ENCODE data around the gene TOMM40. TPM values are rescaled to one million over a fixed set of nuclear protein-coding genes. Genes with fewer than 3 reads are reported as not detected.
"Not testable (repeated sequence)": the region's sequence is repeated elsewhere in the genome, so short reads cannot be mapped to it uniquely, and the experiment has no call there.

TOMM40 gene
- total and polyA plus RNA-seq, 2 of the 13 experiments (the other 11 are each of a cell fraction or from before 2014, with no cell fraction given): 72.0 to 110 TPM

DNA sequence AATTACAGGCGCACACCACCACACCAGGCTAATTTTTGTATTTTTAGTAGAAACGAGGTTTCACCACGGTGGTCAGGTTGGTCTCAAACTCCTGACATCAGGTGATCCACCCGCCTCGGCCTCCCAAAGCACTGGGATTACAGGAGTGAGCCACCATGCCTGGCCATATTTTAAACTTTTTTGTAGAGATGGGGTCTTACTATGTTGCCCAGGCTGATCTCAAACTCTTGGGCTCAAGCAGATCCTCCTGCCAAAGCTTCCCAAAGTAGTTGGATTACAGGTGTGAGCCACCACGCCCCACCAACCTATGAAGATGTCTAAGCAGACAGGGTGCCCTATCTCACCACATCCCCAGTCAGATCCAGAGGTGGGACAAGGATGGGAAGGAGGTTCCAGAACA, 20.8 kb downstream of the TOMM40 start:
- Histone ChIP-seq H3K27ac (ENCODE audit: extremely low read length, insufficient read depth, low read length) (peak overlapping the region; percentile 8), H3K36me3 (replicated peaks in 1 of 2; ENCODE audit: control insufficient read depth in 1 of 2, insufficient read depth in 2 of 2, low read length in 2 of 2) (peaks cover 5 to 21% of the 10 kb centered on the region in 2 experiments), H3K79me2 (ENCODE audit: insufficient read depth, low read length) (peaks cover 26% of the 10 kb centered on the region), H3K4me1 (ENCODE audit: insufficient read depth, low read length) (peaks cover 70% of the 10 kb centered on the region)
- not testable (repeated sequence) for H2AFZ ChIP-seq (ENCODE audit: low read length); H3K4me2 ChIP-seq (ENCODE audit: low read depth, low read length); FAIRE-seq; ATAC-seq; H3K9me3 ChIP-seq (ENCODE audit: low read length); H4K20me1 ChIP-seq (ENCODE audit: insufficient read depth, low read length); H3K9ac ChIP-seq (ENCODE audit: insufficient read depth, low read depth, low read length); H3K27me3 ChIP-seq (ENCODE audit: control insufficient read depth in 1 of 2, insufficient read depth in 2 of 2, low read length in 2 of 2); DNase-seq (ENCODE audit: low spot score); BruUV-seq (replicated peaks); H3K4me3 ChIP-seq (replicated peaks in 1 of 3; ENCODE audit: insufficient read depth in 1 of 3, low read depth in 2 of 3, low read length in 3 of 3)
- 92% methylated on average over 6 of the region's 6 CpGs for WGBS (ENCODE audit: low lambda C conversion rate)
- intact Hi-C loops (cut with micrococcal nuclease; ENCODE audit: unreplicated experiment): loop anchor here (1.0 kb wide), 1 partner anchor 39 kb away; no protein-coding TSS in a partner anchor
- POLR2A ChIA-PET: interaction anchor here (0.9 to 14.7 kb wide), 11 partner anchors 10 to 45 kb away, joined by 4 to 317 read pairs (median 15); partner anchors contain the start of genes APOC2, CLPTM1 and TOMM40
- TF ChIP-seq ZNF441 (CRISPR knock-in tag; IDR thresholded peaks at IDR 0.05; ENCODE audit: borderline replicate concordance) (0 out of 2 replicates have a peak, but pooled peaks have one; percentile 22), ZNF589 (CRISPR knock-in tag; conservative IDR thresholded peaks at IDR 0.05) (0 out of 2 replicates have a peak, but pooled peaks have one; percentile 12), ZNF121 (CRISPR knock-in tag; IDR thresholded peaks at IDR 0.05) (peak; percentile 90)
- in situ Hi-C loops (cut with HindIII; ENCODE audit: extremely low pct_ligation_motif_present, low pct_unique_long_range_greater_than_20kb): loop anchor here (5.0 kb wide), 1 partner anchor 35 kb away; the partner anchor contains the start of gene APOC2
- CTCF ChIA-PET (ENCODE audit: low intra/inter-chr PET ratio, low total read pairs): interaction anchor here (1.2 to 4.3 kb wide), 3 partner anchors 24 to 40 kb away, joined by 3 to 45 read pairs (median 10); no protein-coding TSS in a partner anchor

DNA sequence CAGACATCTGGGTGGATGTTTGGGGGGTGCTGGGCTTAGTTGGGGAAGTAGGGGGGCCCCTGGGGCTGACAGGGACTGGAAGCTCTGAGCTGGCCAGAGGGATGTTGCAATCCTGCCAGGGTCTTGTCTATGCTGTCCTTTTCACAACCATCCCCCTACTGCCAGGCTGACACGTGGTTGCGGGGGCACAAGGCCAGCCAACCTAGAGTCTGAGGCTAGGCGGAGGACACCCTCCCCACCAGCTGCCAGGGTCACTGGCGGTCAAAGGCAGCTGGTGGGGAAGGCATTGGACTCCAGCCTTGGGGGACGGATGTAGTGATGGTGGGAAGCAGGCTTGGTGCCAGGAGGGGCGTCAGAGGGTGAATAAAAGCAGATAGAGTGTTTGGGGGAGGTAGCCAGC, 21.8 kb downstream of the TOMM40 start:
- ATAC-seq: peak; percentile 16
- ChIA-PET CTCF (ENCODE audit: low intra/inter-chr PET ratio, low total read pairs) (interaction anchor here (4.3 kb wide), 1 partner anchor 39 kb away, joined by 45 read pairs; no protein-coding TSS in a partner anchor), POLR2A (interaction anchor here (0.6 to 14.7 kb wide), 13 partner anchors 8 to 44 kb away, joined by 3 to 317 read pairs (median 7); partner anchors contain the start of genes APOC2, APOE, CLPTM1 and TOMM40)
- Histone ChIP-seq H4K20me1 (ENCODE audit: insufficient read depth, low read length) (peaks cover under 1% of the 10 kb centered on the region; the same call in 1 of the 2 replicates), H3K9ac (ENCODE audit: insufficient read depth, low read depth, low read length) (peak overlapping the region; percentile 84; the same call in 1 of the 2 replicates), H3K36me3 (replicated peaks in 1 of 2; ENCODE audit: control insufficient read depth in 1 of 2, insufficient read depth in 2 of 2, low read length in 2 of 2) (peaks cover 3 to 12% of the 10 kb centered on the region in 2 experiments; a peak in 4 of 5 replicates), H3K4me1 (ENCODE audit: insufficient read depth, low read length) (peaks cover 66% of the 10 kb centered on the region), H3K27me3 (ENCODE audit: control insufficient read depth in 1 of 2, insufficient read depth in 2 of 2, low read length in 2 of 2) (no peaks in the 10 kb centered on the region), H3K79me2 (ENCODE audit: insufficient read depth, low read length) (peaks cover 20% of the 10 kb centered on the region), H3K9me3 (ENCODE audit: low read length) (no peaks in the 10 kb centered on the region), H3K4me2 (ENCODE audit: low read depth, low read length) (peak overlapping the region; percentile 74), H3K27ac (ENCODE audit: extremely low read length, insufficient read depth, low read length) (peak overlapping the region; percentile 88), H2AFZ (ENCODE audit: low read length) (no peak overlapping the region), H3K4me3 (replicated peaks in 1 of 3; ENCODE audit: insufficient read depth in 1 of 3, low read depth in 2 of 3, low read length in 3 of 3) (peak overlapping the region in 1 of 3 experiments; percentile 77; a peak in 2 of 6 replicates)
- 3% methylated on average over 5 of the region's 6 CpGs for WGBS (ENCODE audit: low lambda C conversion rate)
- FAIRE-seq: peak; percentile 91
- intact Hi-C loops (cut with micrococcal nuclease; ENCODE audit: unreplicated experiment): no loop called here
- no TSS peak for BruUV-seq (replicated peaks)
- in situ Hi-C loops (cut with HindIII; ENCODE audit: extremely low pct_ligation_motif_present, low pct_unique_long_range_greater_than_20kb): loop anchor here (5.0 kb wide), 1 partner anchor 34 kb away; the partner anchor contains the start of gene APOC2
- DNase-seq (ENCODE audit: low spot score): peak; percentile 72
- TF ChIP-seq ZNF431 (CRISPR knock-in tag; IDR thresholded peaks at IDR 0.05; ENCODE audit: borderline replicate concordance, low read depth): peak; percentile 31; the same call in 1 of the 2 replicates
- TF ChIP-seq, protein P1, sequence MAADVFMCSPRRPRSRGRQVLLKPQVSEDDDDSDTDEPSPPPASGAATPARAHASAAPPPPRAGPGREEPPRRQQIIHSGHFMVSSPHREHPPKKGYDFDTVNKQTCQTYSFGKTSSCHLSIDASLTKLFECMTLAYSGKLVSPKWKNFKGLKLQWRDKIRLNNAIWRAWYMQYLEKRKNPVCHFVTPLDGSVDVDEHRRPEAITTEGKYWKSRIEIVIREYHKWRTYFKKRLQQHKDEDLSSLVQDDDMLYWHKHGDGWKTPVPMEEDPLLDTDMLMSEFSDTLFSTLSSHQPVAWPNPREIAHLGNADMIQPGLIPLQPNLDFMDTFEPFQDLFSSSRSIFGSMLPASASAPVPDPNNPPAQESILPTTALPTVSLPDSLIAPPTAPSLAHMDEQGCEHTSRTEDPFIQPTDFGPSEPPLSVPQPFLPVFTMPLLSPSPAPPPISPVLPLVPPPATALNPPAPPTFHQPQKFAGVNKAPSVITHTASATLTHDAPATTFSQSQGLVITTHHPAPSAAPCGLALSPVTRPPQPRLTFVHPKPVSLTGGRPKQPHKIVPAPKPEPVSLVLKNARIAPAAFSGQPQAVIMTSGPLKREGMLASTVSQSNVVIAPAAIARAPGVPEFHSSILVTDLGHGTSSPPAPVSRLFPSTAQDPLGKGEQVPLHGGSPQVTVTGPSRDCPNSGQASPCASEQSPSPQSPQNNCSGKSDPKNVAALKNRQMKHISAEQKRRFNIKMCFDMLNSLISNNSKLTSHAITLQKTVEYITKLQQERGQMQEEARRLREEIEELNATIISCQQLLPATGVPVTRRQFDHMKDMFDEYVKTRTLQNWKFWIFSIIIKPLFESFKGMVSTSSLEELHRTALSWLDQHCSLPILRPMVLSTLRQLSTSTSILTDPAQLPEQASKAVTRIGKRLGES (CRISPR knock-in tag; IDR thresholded peaks at IDR 0.05; ENCODE audit: borderline replicate concordance): peak; percentile 23; the same call in 1 of the 2 replicates
- TF ChIP-seq KLF16 (CRISPR knock-in tag; IDR thresholded peaks at IDR 0.05): peak in 1 of 2 experiments; percentile 60; a peak in 1 of 4 replicates
- no peak for TF ChIP-seq NFE2L1 (CRISPR knock-in tag; IDR thresholded peaks at IDR 0.05; ENCODE audit: borderline replicate concordance)
- TF ChIP-seq IKZF4 (CRISPR knock-in tag; IDR thresholded peaks at IDR 0.05; ENCODE audit: borderline replicate concordance, low read depth, not compliant biosample characterization): no peak

Measured in HepG2 (cell line).